HEK293 (cell line): ENCODE results near the gene TAF5.

ENCODE experiments used
- ATF2 ChIP-seq: fragments of 450-650 bp; formaldehyde crosslinking; IDR thresholded peaks from 2 replicates; pipeline ENCODE4 v1.5.1; 2016; ENCODE audit warnings: missing biosample characterization, missing genetic modification characterization, low read depth
- GLI2 ChIP-seq: fragments of 450-650 bp; formaldehyde crosslinking; IDR thresholded peaks from 2 replicates; pipeline ENCODE4; 2017; ENCODE audit warnings: missing biosample characterization, missing genetic modification characterization, low read depth, borderline replicate concordance
- GLI4 ChIP-seq: fragments of 450-650 bp; formaldehyde crosslinking; IDR thresholded peaks from 2 replicates; pipeline ENCODE4 v1.5.1; 2016; ENCODE audit warnings: missing biosample characterization, missing genetic modification characterization
- KLF1 ChIP-seq: fragments of 450-650 bp; formaldehyde crosslinking; IDR thresholded peaks from 2 replicates; pipeline ENCODE4 v1.5.1; 2016; ENCODE audit warnings: missing biosample characterization, missing genetic modification characterization
- KLF9 ChIP-seq: fragments of 450-650 bp; formaldehyde crosslinking; IDR thresholded peaks from 2 replicates; pipeline ENCODE4 v1.5.1; 2016; ENCODE audit warnings: missing biosample characterization, missing genetic modification characterization, low read depth
- PATZ1 ChIP-seq: fragments of 450-650 bp; formaldehyde crosslinking; IDR thresholded peaks from 2 replicates; pipeline ENCODE4 v1.5.1; 2016; ENCODE audit warnings: missing biosample characterization, missing genetic modification characterization
- TCF7L2 ChIP-seq: IDR thresholded peaks from 2 replicates; pipeline ENCODE4 v1.6.1; 2011; ENCODE audit warnings: low read depth, mild to moderate bottlenecking, inconsistent platforms, low read length, moderate library complexity, borderline replicate concordance
- ZBTB11 ChIP-seq: fragments of 450-650 bp; formaldehyde crosslinking; conservative IDR thresholded peaks from 2 replicates; pipeline ENCODE4 v1.5.1; 2016; ENCODE audit warnings: low read depth, missing biosample characterization, missing genetic modification characterization
- ZBTB17 ChIP-seq: fragments of 450-650 bp; formaldehyde crosslinking; IDR thresholded peaks from 2 replicates; pipeline ENCODE4 v1.5.1; 2016; ENCODE audit warnings: missing biosample characterization, missing genetic modification characterization
- ZNF121 ChIP-seq: fragments of 450-650 bp; formaldehyde crosslinking; IDR thresholded peaks from 2 replicates; pipeline ENCODE4 v1.5.1; 2016; ENCODE audit warnings: missing biosample characterization, missing genetic modification characterization
- ZNF146 ChIP-seq: fragments of 450-650 bp; formaldehyde crosslinking; IDR thresholded peaks from 2 replicates; pipeline ENCODE4 v1.5.1; 2016; ENCODE audit warnings: missing biosample characterization, missing genetic modification characterization
- ZNF174 ChIP-seq: fragments of 450-650 bp; formaldehyde crosslinking; IDR thresholded peaks from 2 replicates; pipeline ENCODE4 v1.5.0; 2017; ENCODE audit warnings: missing biosample characterization, mild to moderate bottlenecking, missing genetic modification characterization
- ZNF280D ChIP-seq: fragments of 450-650 bp; formaldehyde crosslinking; IDR thresholded peaks from 2 replicates; pipeline ENCODE4 v1.5.1; 2016; ENCODE audit warnings: missing biosample characterization, missing genetic modification characterization
- ZNF311 ChIP-seq: fragments of 450-650 bp; formaldehyde crosslinking; IDR thresholded peaks from 2 replicates; pipeline ENCODE4 v1.5.1; 2017; ENCODE audit warnings: missing biosample characterization, missing genetic modification characterization, borderline replicate concordance
- ZNF48 ChIP-seq: fragments of 450-650 bp; formaldehyde crosslinking; IDR thresholded peaks from 2 replicates; pipeline ENCODE4 v1.5.1; 2016; ENCODE audit warnings: missing biosample characterization, missing genetic modification characterization
- ZNF518A ChIP-seq: fragments of 450-650 bp; formaldehyde crosslinking; conservative IDR thresholded peaks from 2 replicates; pipeline ENCODE4 v1.5.1; 2016; ENCODE audit warnings: low read depth, missing biosample characterization, missing genetic modification characterization
- ZNF610 ChIP-seq: fragments of 450-650 bp; formaldehyde crosslinking; IDR thresholded peaks from 2 replicates; pipeline ENCODE4 v1.5.1; 2016; ENCODE audit warnings: missing biosample characterization, missing genetic modification characterization, borderline replicate concordance
- ZNF645 ChIP-seq: fragments of 450-650 bp; formaldehyde crosslinking; IDR thresholded peaks from 2 replicates; pipeline ENCODE4; 2016; ENCODE audit warnings: missing biosample characterization, missing genetic modification characterization
- ZNF658 ChIP-seq: fragments of 450-650 bp; formaldehyde crosslinking; IDR thresholded peaks from 2 replicates; pipeline ENCODE4; 2016; ENCODE audit warnings: missing biosample characterization, missing genetic modification characterization
- ZNF677 ChIP-seq: fragments of 450-650 bp; IDR thresholded peaks from 2 replicates; pipeline ENCODE4 v1.5.0; 2018; ENCODE audit warnings: missing biosample characterization, mild to moderate bottlenecking, missing genetic modification characterization, moderate library complexity
- ZNF777 ChIP-seq: fragments of 450-650 bp; formaldehyde crosslinking; IDR thresholded peaks from 2 replicates; pipeline ENCODE4 v1.5.1; 2017; ENCODE audit warnings: missing biosample characterization, missing genetic modification characterization, borderline replicate concordance
- ZNF843 ChIP-seq: fragments of 450-650 bp; formaldehyde crosslinking; IDR thresholded peaks from 2 replicates; pipeline ENCODE4 v1.5.1; 2016; ENCODE audit warnings: missing biosample characterization, missing genetic modification characterization
- ZSCAN30 ChIP-seq: fragments of 450-650 bp; IDR thresholded peaks from 2 replicates; pipeline ENCODE4 v1.5.1; 2018; ENCODE audit warnings: missing biosample characterization, mild to moderate bottlenecking, missing genetic modification characterization, moderate library complexity

TAF5 gene

GRCh38 chr10:103396067-103396788, 28.5 kb downstream of the TAF5 start, which contains the start of the genes ATP5MK and PDCD11 (continued):
- peak; percentile 90 for TF ChIP-seq ZNF518A
- TF ChIP-seq ZNF658 (tag by site-specific recombination), result no peak
- TF ChIP-seq GLI4 (tag by site-specific recombination), result no peak
- TF ChIP-seq ZNF48 (tag by site-specific recombination), result no peak
- no peak for TF ChIP-seq ZNF174 (tag by site-specific recombination)
- TF ChIP-seq ZBTB11, result peak; percentile 89
- TF ChIP-seq TCF7L2, result no peak
- TF ChIP-seq ZNF677 (tag by site-specific recombination), result no peak
- no peak for TF ChIP-seq ZSCAN30 (tag by site-specific recombination)
- no peak for TF ChIP-seq GLI2 (tag by site-specific recombination)
- no peak for TF ChIP-seq ZNF146 (tag by site-specific recombination)
- TF ChIP-seq ZNF121 (tag by site-specific recombination), result no peak
- no peak for TF ChIP-seq ZNF645 (tag by site-specific recombination)
- TF ChIP-seq ZNF280D (tag by site-specific recombination), result no peak
- TF ChIP-seq ZNF311 (tag by site-specific recombination), result no peak
- TF ChIP-seq ZNF777, result no peak
- TF ChIP-seq ZNF610 (tag by site-specific recombination), result no peak
- no peak for TF ChIP-seq KLF9 (tag by site-specific recombination)
- TF ChIP-seq PATZ1 (tag by site-specific recombination), result peak; percentile 79
- peak; percentile 81 for TF ChIP-seq ATF2 (tag by site-specific recombination)
- no peak for TF ChIP-seq ZNF843 (tag by site-specific recombination)
- TF ChIP-seq ZBTB17 (tag by site-specific recombination), result peak; percentile 36; the same call in 1 of the 2 replicates
- no peak for TF ChIP-seq KLF1 (tag by site-specific recombination)
